Small intestine (tissue), 7 donors: ENCODE results near the gene SYNGAP1. TPM values are rescaled to one million over a fixed set of nuclear protein-coding genes. Genes with fewer than 3 reads are reported as not detected.

ENCODE experiments used
- DNase-seq, 2 donors: peaks; one replicate each; pipeline versions ENCODE4 v3.0.0 to v3.0.0-alpha.2; 2013
- FAIRE-seq: peaks from 2 replicates; lab custom pipeline; 2012; peaks lifted over from hg19 to GRCh38; lab: Jason Lieb, UNC
- H3K27ac ChIP-seq, 3 donors: one replicate each; pipeline ENCODE4 v1.5.1; 2013; ENCODE audit warnings: low read length in 2 of 3, mild to moderate bottlenecking in 2 of 3, control low read depth in 1 of 3, inconsistent platforms in 1 of 3, low read depth in 1 of 3, moderate library complexity in 1 of 3
- H3K27me3 ChIP-seq, 3 donors: one replicate each; pipeline ENCODE4 v1.6.1; 2013; ENCODE audit warnings: low read length in 3 of 3, inconsistent platforms in 1 of 3; ENCODE audit not compliant: control insufficient read depth in 3 of 3, insufficient read depth in 3 of 3
- H3K36me3 ChIP-seq, 3 donors: one replicate each; pipeline ENCODE4 v1.6.1; 2013; ENCODE audit warnings: low read length in 3 of 3, inconsistent platforms in 1 of 3, low read depth in 1 of 3, mild to moderate bottlenecking in 1 of 3, moderate library complexity in 1 of 3; ENCODE audit not compliant: control insufficient read depth in 3 of 3, insufficient read depth in 2 of 3
- H3K4me1 ChIP-seq, 3 donors: one replicate each; pipeline ENCODE4 v1.6.1; 2013; ENCODE audit warnings: low read length in 2 of 3, inconsistent platforms in 1 of 3, low read depth in 1 of 3, mild to moderate bottlenecking in 1 of 3, moderate library complexity in 1 of 3; ENCODE audit not compliant: control insufficient read depth in 3 of 3, insufficient read depth in 2 of 3
- H3K4me3 ChIP-seq, 3 donors: one replicate each; pipeline ENCODE4 v1.5.1; 2013; ENCODE audit warnings: low read length in 3 of 3, control low read depth in 1 of 3, inconsistent platforms in 1 of 3, low read depth in 1 of 3, mild to moderate bottlenecking in 1 of 3, moderate library complexity in 1 of 3
- H3K9me3 ChIP-seq, 2 donors: one replicate each; pipeline ENCODE4 v1.6.1; 2013; ENCODE audit warnings: low read depth in 1 of 2, low read length in 1 of 2; ENCODE audit not compliant: control insufficient read depth in 2 of 2, insufficient read depth in 1 of 2
- WGBS, 3 donors: extraction: QIAGEN DNeasy Blood & Tissue Kit; methylation state at CpG; one replicate each; pipeline ENCODE4 v1.1.7; 2013; 5-methylcytosine and 5-hydroxymethylcytosine counted together
- polyA plus RNA-seq, 4 donors: library from polyadenylated mRNA; stranded (reverse) in 3 of 4; unstranded in 1 of 4; fragments of 200-250 nt in 3 of 4; fragments of 120-200 nt in 1 of 4; gene quantifications; one replicate each; pipeline versions ENCODE4 v1.2.1 to v1.2.3, GENCODE V29; 2013
- donor health status: healthy with polysubstance abuse.
- donor health status: control.
- donor health status: control.
- donor health status: Bipolar disorder and iron deficiency.
- donor health status: healthy.

The SYNGAP1 gene
- polyA plus RNA-seq, 4 donors: 0.89 to 16.6 (median 5.6) TPM

DNA sequence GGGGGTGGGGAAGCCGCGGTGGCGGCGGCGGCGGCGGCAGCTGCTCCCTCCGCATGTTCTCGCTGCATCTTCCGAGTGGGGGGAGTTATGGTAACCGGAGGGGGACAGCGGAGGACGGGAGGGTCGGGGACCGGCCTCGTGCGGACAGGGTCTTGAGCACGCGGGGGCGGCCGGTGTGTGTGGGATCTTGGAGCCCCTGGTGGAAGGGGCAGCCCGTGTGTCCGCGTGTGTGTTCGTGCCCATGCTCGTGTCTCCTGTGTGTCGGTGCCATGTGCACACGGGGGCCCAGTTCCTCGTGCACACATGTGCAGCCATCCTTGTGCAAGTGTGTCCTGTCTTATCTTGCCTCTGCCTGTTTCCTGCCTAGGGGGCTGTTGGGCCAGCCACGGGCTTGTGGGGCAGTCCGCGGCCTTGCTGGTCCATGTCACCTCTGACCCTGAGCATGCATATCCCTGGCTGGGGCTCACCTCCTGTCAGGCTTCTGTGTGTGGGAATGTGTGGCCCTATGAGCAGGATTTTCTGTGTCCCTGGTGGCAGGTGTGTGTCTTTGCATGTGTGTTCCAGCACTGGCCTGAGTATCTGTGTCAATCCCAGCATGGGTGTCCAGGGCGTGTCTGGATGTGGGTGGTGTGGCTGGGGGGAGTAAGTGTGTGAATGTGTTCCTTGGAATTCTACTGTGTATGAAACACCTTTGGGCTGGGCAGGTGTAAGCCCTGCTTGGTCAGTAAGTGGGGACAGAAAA lies 8.5 kb downstream of the SYNGAP1 start:
- no peaks in the 10 kb centered on the region for H3K27me3 ChIP-seq
- H3K36me3 ChIP-seq: peaks cover 0 to 12% (median 0%) of the 10 kb centered on the region in 3 donors
- H3K4me1 ChIP-seq: peaks cover 9 to 58% (median 13%) of the 10 kb centered on the region in 3 donors
- H3K9me3 ChIP-seq: no peaks in the 10 kb centered on the region
- DNase-seq (peak; percentile 54 to 67), FAIRE-seq (no peak)
- WGBS, 3 donors: 3 to 5% (median 5%) methylated on average over 25 to 33 of the region's 33 CpGs
- H3K4me3 ChIP-seq: peak overlapping the region; percentile 46 to 69 (median 50)
- H3K27ac ChIP-seq: peak overlapping the region in 2 of 3 donors; percentile 48 to 82

GRCh38 chr6:33428966-33429749 lies 9.3 kb downstream of the SYNGAP1 start:
- no peak for DNase-seq
- Histone ChIP-seq H3K27me3 (no peaks in the 10 kb centered on the region), H3K4me1 (peaks cover 9 to 57% (median 13%) of the 10 kb centered on the region in 3 donors), H3K36me3 (peaks cover 0 to 12% (median 0%) of the 10 kb centered on the region in 3 donors), H3K27ac (peak overlapping the region in 2 of 3 donors; percentile 48 to 82), H3K4me3 (no peak overlapping the region), H3K9me3 (no peaks in the 10 kb centered on the region)
- no peak for FAIRE-seq
- 54 to 60% (median 54%) methylated on average over 5 of the region's 5 CpGs for WGBS, 3 donors

DNA sequence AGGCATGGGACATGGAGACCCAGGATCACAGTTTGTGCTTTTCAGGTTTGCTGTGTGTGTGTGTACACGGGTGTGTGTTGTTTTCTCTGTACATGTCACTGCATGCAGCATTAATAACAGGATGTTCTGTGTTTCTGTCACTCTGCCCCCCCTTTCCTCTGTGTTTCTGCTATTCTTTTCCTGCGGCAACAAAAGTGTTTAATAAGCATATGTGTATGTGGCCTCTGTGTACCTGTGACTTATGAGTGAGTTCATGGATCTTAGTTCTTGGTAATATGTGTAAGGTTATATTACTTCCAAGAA lies 9.8 kb downstream of the SYNGAP1 start:
- Histone ChIP-seq H3K27ac (peak overlapping the region in 2 of 3 donors; percentile 48 to 82), H3K4me1 (peaks cover 8 to 52% (median 13%) of the 10 kb centered on the region in 3 donors), H3K27me3 (no peaks in the 10 kb centered on the region), H3K4me3 (no peak overlapping the region), H3K36me3 (peaks cover 0 to 14% (median 0%) of the 10 kb centered on the region in 3 donors), H3K9me3 (no peaks in the 10 kb centered on the region)
- WGBS, 3 donors: 47 to 65% (median 51%) methylated on average over 2 of the region's 2 CpGs
- DNase-seq: peak in 1 of 2 donors; percentile 34
- FAIRE-seq: no peak

GRCh38 chr6:33430334-33430733 lies 10.5 kb downstream of the SYNGAP1 start:
- H3K27ac ChIP-seq: peak overlapping the region in 2 of 3 donors; percentile 42 to 43
- H3K27me3 ChIP-seq: no peaks in the 10 kb centered on the region
- H3K36me3 ChIP-seq: peaks cover 0 to 20% (median under 1%) of the 10 kb centered on the region in 3 donors

DNA sequence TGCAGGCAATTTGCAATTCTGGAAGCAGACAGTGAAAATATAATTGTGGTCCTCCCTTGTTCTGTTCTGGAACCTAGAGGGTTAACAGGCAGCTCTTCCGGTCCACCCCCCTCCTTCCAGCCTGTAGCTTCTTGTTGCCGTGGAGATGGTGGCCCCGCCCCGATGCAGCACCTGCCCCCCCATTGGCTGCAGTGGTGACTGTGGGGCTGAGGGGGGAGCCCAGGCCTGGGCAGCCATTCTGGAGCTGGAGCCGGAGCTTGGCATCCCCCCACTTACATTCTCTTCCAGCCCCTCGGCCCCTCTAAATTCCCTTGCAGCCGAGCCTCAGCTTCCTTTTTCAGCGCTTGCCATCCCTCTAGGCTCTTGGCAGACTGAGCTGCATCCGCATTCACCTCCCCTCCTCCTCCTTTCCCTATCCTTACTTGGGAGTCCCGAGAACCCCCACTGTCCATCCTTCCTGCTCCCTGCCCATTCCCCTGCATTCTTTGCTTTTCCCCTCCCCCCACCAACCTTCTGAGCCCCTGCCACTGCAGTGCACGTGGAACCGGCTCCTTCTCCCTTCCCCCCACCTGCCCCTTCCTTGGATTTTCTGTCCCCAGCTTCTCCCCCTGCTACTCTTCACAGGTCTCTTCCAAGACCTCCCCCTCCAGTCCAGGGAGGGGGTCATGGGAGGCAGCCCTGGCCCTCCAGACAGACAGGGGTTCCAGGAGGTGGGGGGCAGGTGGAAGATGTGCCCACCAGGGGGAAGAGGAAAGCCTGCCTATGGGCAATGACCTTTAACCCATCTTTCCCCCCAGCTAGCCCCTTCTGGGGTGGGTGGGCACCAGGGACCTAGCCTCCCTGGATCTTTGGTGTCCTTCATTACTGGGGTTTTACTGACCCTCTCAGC lies 11.4 kb downstream of the SYNGAP1 start:
- peaks cover 0 to 22% (median 2%) of the 10 kb centered on the region in 3 donors for H3K36me3 ChIP-seq
- H3K27me3 ChIP-seq: no peaks in the 10 kb centered on the region
- peak; percentile 47 to 60 for DNase-seq
- FAIRE-seq: no peak
- peaks cover 5 to 47% (median 7%) of the 10 kb centered on the region in 3 donors for H3K4me1 ChIP-seq
- 16 to 35% (median 32%) methylated on average over 11 to 12 of the region's 12 CpGs for WGBS, 3 donors
- H3K27ac ChIP-seq: peak overlapping the region in 1 of 3 donors; percentile 43
- H3K4me3 ChIP-seq: peak overlapping the region in 1 of 3 donors; percentile 21
- H3K9me3 ChIP-seq: no peaks in the 10 kb centered on the region

More at GRCh38 chr6:33430334-33430733, 10.5 kb downstream of the SYNGAP1 start:
- WGBS, 3 donors: 53 to 67% (median 63%) methylated on average over 2 of the region's 2 CpGs
- no peak overlapping the region for H3K4me3 ChIP-seq
- peak; percentile 47 to 66 for DNase-seq
- H3K9me3 ChIP-seq: no peaks in the 10 kb centered on the region
- H3K4me1 ChIP-seq: peaks cover 5 to 47% (median 7%) of the 10 kb centered on the region in 3 donors
- FAIRE-seq: no peak

DNA sequence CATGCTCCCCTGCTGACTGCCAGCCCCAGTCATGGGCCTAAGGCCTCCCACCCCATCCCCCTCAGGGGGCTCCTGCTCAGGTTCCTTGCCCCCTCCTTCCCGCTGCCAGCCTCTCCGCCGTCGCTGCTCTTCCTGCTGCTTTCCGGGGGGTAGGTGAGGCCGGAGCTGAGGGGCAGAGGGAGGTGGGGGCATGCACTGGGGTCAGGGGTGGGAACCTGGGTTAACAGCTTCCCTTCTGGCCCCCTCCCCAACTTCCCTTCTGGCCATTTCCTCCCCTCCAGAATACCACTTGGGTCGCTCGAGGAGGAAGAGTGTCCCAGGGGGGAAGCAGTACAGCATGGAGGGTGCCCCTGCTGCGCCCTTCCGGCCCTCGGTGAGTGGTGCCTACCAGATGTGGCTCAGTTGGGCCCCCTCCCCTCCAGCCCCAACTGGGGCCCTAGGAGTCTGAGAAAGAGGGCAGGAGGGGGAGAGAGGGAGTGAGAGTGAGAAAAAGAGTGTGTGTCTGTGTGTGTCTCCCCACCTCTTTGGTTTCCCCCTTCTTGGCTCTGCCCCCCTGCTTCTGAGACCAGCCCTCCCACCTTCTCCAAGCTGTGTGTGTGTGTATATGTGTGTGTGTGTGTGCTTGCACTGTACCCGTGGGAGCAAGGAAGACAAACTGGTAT lies 12.1 kb downstream of the SYNGAP1 start:
- Histone ChIP-seq H3K9me3 (no peaks in the 10 kb centered on the region), H3K27ac (peak overlapping the region in 1 of 3 donors; percentile 43), H3K27me3 (no peaks in the 10 kb centered on the region), H3K4me3 (no peak overlapping the region), H3K36me3 (peaks cover 0 to 26% (median 2%) of the 10 kb centered on the region in 3 donors), H3K4me1 (peaks cover 5 to 41% (median 7%) of the 10 kb centered on the region in 3 donors)
- FAIRE-seq (no peak), DNase-seq (no peak)
- 54 to 86% (median 77%) methylated on average over 9 to 12 of the region's 12 CpGs for WGBS, 3 donors

GRCh38 chr6:33432546-33432945 lies 12.7 kb downstream of the SYNGAP1 start:
- no peaks in the 10 kb centered on the region for H3K9me3 ChIP-seq
- no peaks in the 10 kb centered on the region for H3K27me3 ChIP-seq
- peaks cover 0 to 31% (median 2%) of the 10 kb centered on the region in 3 donors for H3K36me3 ChIP-seq
- DNase-seq: no peak
- no peak overlapping the region for H3K4me3 ChIP-seq
- 76 to 95% (median 90%) methylated on average over 10 of the region's 10 CpGs for WGBS, 3 donors
- peak overlapping the region in 1 of 3 donors; percentile 46 for H3K27ac ChIP-seq
- FAIRE-seq: no peak
- peaks cover 5 to 36% (median 7%) of the 10 kb centered on the region in 3 donors for H3K4me1 ChIP-seq
